NCI-H2107 treated with DMSO at 0.1 percent for 48 hours (cell line): ENCODE measurements around the gene UBR3.
"Not testable (repeated sequence)": the region's sequence is repeated elsewhere in the genome, so short reads cannot be mapped to it uniquely, and the experiment has no call there.

ENCODE experiments used
- DNase-seq: peaks from one replicate; lab custom pipeline; 2025; ENCODE audit not compliant: unreplicated experiment; lab: John Stamatoyannopoulos, UW

UBR3 gene

DNA sequence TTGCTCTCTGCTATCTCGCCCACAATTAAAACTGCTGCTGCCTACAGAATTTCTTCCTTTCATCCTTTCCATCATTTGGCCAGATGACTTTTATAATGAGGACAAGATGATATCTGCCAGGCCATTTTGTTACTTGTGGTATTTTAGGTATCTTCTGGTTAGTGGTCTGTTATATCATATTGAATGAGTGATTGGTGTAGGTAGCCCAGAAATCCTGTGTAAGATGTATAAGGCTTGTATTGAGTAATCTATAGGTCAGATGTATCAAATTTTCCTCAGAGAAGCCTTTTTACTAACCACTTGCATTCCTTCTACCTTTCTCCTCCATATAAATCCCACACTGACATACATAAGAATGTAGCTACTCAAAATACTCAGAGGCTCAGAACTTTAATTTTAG is 118.3 kb downstream of the UBR3 start:
- DNase-seq, result no peak

DNA sequence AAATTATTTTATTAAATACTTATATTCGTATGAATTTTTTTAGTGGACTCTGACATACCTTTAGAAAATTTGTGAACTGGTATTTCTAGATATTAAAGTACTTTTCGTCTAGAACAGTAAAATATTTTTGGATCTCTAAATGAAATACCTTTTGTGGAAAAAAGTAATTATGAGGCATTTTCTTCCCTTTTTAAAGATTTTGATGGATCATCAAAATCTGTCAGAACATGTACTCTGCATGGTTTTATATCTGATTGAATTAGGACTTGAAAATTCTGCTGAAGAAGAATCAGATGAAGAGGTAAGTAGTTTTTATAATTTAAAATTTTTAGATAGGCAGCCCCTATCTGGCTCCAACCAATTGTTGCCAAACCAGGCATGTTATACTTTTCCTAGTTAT is 118.8 kb downstream of the UBR3 start:
- DNase-seq, result no peak

DNA sequence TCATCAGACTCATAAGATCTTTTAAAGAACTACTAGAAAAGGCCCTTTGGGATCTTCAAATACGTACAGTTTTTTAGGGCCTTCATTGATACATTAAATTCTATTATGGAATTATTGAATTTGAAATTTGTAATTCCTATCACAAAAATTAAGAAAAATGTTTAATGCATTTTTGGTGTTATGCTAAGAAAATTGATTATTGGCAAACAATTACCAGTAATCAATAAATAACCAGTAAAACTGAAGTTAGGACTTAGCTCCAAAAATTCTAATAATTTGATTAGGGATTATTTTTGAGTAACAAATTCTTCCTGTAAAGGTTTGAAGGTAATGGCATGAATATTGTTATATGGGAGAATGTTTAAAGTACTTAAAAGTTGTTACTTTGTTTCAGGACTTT is 119.3 kb downstream of the UBR3 start:
- no peak for DNase-seq

DNA sequence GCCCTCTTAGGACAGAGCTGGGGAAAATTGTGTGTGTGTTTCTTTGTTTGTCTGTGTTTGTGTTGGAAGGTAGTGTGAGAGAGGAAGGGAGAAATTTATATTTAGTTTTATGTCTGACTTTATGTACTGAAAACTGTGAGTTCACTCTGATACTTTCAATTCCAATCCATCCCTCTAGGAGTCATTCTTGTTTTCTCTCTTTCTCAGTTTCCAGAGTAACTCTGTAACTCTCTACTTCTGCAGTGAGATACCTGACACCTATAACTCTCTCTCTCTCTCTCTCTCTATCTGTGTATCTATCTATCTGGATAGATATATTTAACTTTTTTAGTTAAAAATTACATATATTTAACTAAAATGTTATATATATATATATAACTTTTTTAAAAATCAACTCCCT is 128.7 kb downstream of the UBR3 start:
- DNase-seq, result no peak

DNA sequence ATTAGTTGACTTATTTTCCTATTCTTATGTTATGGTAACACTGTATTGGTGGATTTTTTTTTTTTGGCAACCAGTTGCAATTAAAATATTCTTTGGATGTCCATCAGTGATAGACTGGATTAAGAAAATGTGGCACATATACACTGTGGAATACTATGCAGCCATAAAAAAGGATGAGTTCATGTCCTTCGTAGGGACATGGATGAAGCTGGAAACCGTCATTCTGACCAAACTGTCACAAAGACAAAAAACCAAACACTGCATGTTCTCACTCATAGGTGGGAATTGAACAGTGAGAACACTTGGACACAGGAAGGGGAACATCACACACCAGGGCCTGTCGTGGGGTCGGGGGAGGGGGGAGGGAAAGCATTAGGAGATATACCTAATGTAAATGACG is 130.0 kb downstream of the UBR3 start:
- not testable (repeated sequence) for DNase-seq

DNA sequence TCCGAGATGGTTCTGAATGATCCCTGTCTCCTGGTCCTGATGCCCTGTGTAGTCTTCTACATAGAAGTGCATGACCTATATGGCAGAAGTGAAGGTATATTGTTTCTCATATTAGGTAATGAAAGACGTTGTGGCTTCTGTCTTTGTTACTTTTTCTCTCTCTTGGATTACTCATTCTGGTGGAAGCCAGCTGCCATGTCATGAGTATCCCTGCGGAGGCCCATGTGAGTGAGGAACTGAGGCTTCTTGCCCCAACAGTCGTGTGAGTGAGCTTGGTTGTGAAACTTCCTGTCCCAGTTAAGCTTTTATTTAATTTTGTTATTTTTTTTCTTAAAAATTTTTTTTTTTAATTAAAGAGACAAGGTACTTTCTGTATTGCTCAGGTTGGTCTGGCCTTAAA is 134.7 kb downstream of the UBR3 start:
- DNase-seq, result no peak

DNA sequence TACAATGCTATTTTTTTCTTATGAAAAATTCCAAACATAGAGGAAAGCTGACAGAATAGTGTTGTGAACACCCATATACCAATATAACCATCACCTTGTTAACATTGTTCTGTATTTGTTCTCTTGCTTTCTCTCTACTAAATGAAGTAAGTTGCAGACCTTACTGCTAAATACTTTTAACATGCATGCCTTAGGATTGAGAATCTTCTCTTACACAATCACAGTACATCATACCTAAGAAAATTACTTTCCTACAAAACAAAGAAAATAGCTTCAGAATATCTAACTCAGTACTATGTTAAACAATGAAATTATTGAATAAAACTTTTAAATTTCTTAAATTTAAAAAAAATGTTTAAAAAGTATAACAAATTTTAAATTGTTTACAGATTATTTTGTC is 136.5 kb downstream of the UBR3 start:
- DNase-seq, result no peak

DNA sequence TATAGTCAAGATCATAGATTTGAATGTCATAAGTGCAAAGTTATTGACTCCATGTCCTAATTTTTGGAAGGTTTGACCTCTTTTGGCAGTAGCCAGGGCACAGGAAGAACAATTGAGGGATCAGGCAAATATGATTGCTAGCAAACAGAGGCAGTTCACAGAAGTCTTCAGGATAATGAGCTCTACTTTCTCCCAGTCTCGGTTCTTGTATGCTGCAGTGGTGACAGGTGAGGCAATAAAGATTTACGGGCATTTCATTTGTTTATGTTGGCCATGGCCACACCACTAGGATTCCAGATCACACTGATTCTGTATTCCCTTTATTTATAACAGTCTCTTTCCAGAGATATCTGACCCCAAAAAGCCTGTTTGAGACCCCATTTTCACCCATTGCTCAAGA is 137.5 kb downstream of the UBR3 start:
- no peak for DNase-seq

DNA sequence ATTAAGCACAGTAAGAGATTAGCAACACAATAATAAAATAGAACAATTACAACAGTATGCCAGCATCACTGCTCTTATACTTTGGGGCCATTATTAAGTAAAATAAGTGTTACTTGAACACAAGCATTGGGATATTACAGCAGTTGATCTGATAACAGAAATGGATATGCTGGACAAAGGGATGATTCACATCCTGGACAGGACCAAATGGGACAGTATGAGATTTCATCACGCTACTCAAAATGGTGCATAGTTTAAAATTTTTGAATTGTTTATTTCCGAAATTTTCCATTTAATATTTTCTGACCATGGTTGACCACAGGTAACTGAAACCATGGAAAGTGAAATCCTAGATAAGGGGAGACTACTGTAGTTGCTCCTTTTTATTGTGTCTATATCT is 138.2 kb downstream of the UBR3 start:
- no peak for DNase-seq

DNA sequence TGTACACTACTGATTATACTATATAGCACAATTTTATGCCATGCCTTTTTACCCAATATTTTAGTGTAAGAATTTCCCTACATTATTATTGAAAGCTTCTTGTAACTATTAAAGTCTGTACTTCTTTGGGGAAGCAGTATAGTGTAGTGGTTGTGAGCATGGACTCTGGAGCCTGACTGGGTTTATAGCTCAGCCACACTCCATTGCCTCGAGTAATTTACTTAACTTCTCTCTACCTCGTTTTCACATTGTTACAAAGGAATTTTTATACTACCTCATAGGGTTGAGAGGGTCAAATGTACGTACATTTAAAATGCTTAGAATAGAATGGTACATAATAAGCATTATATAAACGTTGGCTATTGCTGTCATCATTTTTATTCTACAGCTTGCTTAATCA is 139.2 kb downstream of the UBR3 start:
- no peak for DNase-seq

DNA sequence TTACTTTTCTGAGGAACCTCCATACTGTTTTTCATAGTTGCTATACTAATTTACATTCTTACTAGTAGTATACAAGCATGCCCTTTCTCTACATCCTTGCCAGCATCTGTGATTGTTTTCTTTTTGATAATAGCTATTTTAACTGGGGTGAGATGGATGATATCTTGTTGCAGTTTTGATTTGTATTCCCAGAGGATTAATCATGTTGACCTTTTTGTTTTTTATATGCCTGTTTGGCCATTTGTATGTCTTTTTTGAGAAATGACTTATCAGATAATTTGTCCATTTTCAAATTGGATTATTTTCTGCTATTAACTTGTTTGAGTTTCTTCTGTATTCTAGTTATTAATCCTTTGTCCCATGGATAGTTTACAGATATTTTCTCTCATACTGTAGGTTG is 141.5 kb downstream of the UBR3 start:
- DNase-seq, result no peak

DNA sequence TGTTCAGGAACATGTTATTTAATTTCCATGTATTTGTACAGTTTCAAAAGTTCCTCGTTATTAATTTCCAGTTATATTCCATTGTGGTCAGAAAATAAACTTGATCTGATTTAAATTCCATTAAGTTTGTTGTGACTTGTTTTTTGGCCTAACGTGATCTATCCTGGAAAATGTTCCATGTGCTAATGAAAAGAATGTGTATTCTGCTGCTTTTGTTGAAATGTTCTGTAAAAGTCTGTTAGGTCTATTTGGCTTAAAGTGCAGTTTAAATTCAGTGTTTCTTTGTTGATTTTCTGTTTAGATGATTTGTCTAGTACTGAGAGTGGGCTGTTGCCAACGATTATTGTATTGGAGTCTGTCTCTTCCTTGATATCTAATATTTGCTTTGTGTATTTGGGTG is 148.0 kb downstream of the UBR3 start:
- no peak for DNase-seq

DNA sequence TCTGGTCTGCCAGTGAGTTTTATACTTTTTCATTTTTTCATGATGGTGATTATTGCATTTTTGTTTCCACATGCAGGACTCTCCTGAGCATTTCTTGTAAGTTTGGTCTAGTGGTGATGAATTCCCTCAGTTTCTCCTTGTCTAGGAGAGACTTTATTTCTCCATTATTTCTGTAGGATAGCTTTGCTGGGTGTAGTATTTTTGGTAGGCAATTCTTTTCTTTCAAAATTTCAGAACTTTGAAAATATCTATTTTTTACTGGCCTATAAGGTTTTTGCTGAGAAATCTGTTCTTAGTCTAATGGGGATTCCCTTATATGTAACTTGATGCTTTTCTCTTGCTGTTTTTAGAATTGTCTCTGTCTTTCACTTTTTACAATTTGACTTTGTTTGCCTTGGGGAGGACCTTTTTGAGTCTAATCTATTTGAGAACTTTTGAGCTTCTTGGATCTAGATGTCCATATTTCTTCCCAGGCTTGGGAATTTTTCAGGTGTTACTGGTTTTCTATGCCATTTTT is 149.1 kb downstream of the UBR3 start:
- DNase-seq, result no peak

DNA sequence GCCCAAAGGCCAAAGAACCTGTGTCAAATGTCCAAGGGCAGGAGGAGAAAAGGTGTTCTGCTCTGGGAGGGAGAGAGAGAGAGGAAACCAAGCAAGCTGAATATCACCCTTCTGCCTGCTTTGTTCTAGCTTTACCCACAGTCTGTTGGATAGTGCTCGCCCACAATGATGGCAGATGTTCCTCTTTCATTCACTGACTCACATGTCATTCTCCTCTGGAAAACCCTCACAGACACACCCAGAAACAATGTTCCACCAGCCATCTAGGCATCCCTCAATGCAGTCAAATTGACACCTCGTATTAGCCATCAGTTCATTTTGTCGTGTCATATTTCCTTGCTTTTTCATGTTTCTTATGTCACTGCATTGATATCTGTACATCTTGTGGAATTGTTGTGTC is 150.3 kb downstream of the UBR3 start:
- no peak for DNase-seq

DNA sequence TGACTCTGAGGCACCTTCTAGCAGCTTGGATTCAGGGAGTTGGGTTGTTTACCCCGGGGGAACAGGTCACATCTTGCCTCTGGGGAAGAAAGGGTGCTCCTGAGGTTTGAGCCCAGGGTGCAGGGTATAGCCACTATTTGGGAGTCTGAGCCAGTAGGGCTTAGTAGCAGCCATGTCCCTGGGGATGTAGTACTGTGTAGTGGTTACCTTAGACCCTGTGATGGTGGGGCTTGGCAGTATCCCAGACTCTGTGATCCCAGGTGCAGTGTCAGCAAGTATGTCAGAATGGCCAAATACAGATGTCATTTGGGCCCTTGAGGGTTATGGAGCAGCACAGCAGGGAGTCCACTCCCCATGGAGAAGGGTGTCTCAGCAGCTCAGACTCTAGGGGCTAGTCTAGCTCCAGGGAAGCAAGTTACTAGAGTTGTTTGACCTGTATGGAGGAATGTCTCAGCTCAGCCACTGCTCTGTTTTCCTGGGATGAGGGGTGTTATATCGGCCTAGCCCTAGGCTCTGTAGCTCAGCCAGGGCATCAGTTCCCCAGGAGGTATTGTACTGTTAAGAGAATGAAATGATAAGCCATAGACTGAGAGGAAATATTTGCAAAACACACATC is 151.3 kb downstream of the UBR3 start:
- DNase-seq, result no peak

DNA sequence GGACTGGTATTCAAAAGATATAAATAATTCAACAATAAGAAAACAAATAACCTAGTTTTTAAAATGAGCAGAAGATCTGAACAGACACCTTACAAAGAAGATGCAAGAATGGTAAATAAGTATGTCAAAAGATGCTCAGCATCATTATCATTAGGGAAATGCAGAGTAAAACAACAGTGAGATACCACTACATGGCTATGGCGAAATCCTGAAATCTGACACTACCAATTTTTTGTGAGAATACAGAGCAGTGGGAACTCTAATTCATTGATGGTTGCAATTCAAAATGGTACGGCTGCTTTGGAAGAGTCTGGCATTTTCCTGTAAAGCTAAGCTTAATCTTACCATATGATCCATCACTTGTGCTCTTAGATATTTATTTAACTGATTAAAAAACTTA is 151.8 kb downstream of the UBR3 start:
- DNase-seq, result no peak

DNA sequence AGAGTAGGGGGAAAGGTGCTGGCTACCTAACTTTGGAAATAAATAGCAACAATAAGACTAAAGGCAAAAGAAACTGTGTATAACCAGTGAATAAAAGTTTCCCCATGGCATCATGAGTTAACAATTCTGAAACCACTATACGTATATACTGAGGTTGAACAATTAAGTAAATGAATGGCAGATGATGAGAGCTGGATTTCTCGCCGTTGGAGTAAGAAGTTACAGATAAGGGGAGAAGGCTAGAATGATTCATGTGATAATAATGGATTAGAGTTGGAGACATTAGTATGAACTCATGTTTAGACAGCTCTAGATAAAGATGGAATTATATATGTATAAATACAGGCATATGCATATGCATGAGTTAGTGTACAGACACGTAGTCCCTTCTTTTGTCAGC is 152.7 kb downstream of the UBR3 start:
- no peak for DNase-seq

DNA sequence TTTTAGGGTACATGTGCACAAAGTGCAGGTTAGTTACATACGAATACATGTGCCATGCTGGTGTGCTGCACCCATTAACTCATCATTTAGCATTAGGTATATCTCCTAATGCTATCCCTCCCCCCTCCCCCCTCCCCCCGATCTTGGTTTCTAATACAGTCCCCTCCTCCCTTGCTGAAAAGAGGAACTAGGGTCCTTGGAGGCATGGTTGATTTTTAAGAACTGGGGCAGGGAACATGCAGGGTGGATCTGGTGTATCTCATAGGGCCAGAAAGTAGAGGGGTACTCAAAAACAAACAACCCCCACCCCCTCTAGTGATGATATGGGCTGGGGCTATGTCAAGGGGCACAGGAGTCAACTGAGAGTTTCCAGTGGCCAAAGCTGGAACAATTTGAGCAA is 153.4 kb downstream of the UBR3 start:
- DNase-seq, result no peak

DNA sequence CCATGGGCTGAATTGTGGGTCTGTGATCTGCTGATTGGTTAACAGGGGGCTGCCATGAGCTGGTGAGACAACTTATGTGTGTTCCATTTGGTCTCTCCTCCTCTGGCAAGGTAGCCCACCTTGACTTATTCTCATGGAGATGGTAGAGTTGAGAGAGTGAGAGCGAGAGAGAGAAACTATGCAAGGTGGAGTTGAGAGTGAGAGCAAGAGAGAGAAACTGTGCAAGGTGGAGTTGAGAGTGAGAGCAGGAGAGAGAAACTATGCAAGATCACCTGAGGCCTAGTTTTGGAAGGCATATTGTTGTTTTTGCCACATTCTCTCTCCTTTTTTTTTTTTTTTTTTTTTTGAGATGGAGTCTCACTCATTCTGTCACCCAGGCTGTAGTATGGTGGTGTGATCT is 155.7 kb downstream of the UBR3 start:
- no peak for DNase-seq

DNA sequence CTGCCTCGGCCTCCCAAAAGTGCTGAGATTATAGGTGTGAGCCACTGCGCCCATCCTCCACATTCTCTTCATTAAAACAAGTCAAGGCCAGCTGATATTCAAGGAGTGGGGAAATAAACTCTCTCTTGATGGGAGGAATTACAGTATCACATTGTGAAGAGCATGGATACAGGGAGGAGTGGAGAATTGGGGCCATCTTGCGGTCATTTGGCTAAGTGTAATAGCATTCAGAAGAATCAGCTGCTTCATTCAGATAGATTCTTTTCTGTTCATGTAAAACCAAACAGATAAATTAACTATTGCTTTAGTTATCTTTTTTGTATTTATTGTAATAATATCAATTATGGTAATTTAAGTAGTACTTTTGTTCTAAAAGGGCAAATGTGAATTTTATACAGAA is 156.3 kb downstream of the UBR3 start:
- DNase-seq, result no peak

DNA sequence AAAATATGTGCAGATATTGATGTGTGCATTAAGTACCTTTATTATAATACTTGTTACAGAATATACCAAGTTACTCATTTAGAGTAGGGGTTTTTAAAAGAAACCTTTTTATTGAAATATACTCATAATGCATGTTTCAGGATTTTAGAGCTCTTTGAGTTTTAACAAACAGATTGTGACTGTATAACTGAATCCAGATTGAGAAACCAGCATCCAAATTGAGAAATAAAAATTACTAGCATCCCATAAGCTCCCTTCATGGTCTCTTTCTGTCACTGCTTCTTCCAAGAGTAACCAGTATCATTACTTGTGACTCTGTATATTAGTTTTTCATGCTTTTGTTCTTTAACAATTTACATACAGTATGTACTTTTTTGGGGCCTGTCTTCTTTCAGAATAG is 156.9 kb downstream of the UBR3 start:
- DNase-seq, result no peak

DNA sequence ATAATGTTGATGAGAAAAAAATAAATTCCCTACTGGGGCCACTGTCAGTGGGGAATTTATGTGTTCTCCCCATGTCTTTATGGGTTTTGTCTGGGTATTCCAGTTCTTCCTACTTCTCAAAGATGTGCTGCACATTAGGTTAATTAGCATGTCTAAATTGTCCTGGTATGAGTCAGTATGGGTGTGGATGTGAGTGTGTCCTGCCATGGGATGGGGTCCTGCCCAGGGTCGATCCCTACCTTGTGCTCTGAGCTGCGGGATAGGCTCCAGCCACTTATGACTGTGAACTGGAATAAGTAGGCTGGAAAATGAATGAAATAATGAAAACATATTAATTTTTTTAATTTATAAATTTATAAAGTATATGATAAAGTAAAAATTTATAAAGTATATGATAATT is 167.5 kb downstream of the UBR3 start:
- DNase-seq, result no peak

DNA sequence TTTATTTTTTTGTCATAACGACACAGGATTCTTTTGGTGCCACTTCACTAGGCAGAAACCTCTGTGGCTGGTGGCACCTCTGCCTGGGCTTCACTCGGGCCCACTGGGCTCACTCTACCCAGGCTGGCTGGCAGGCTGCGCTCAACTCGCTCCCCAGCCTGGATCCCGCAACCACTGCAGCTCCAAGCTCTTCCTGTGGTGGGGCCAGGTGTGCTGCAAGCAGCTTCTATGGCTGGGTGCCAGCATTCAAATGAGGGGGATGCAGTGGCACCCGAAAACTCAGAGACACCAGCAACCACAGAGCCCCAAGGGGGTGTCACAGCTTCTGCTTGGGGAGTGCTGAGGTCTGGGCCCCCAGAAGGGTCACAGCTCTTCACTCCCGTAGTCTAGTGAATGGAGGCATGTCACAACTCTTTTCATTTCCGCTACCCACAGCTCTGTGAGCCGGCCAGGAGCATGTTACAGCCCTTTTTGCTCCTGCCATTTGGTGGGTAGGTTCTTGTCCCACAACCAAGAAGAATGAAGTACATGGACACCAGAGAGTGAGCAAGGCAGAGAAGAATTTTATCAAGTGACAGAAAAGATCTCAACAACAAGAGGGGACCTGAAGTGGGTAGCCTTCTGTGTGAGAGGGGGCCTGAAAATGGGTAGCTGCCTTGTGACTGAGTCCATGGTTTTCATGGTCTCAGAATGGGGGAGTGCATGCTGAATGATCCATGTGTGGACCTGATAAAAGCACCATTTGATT is 170.1 kb downstream of the UBR3 start:
- no peak for DNase-seq
